KOPT-K1 (cell line): ENCODE results near the gene LHFPL6.

Experiments used
- H3K27ac ChIP-seq: fragments of 200-600 bp; sonication (generic); 2 replicates; pipeline ENCODE4 v1.5.1; 2016; ENCODE audit warnings: antibody characterized with exemption, mild to moderate bottlenecking, low read depth, low read length; ENCODE audit not compliant: poor library complexity, severe bottlenecking
- H3K36me3 ChIP-seq: fragments of 200-600 bp; sonication (generic); 2 replicates; pipeline ENCODE4 v1.5.1; 2017; ENCODE audit warnings: antibody characterized with exemption, mild to moderate bottlenecking, low read length, moderate library complexity; ENCODE audit not compliant: insufficient read depth
- H3K9me3 ChIP-seq: fragments of 200-600 bp; sonication (generic); 2 replicates; pipeline ENCODE4 v1.5.1; 2017; ENCODE audit warnings: antibody characterized with exemption, low read length, mild to moderate bottlenecking; ENCODE audit not compliant: insufficient read depth, poor library complexity, severe bottlenecking

LHFPL6 gene

GRCh38 chr13:39377699-39378098, 225.3 kb downstream of the LHFPL6 start:
- no peaks in the 10 kb centered on the region for H3K36me3 ChIP-seq
- no peaks in the 10 kb centered on the region for H3K9me3 ChIP-seq
- no peak overlapping the region for H3K27ac ChIP-seq

- no peaks in the 10 kb centered on the region for H3K9me3 ChIP-seq
- no peak overlapping the region for H3K27ac ChIP-seq
- no peaks in the 10 kb centered on the region for H3K36me3 ChIP-seq
Measured at GRCh38 chr13:39376076-39376475, 226.9 kb downstream of the LHFPL6 start.

- H3K9me3 ChIP-seq: no peaks in the 10 kb centered on the region
- no peaks in the 10 kb centered on the region for H3K36me3 ChIP-seq
- no peak overlapping the region for H3K27ac ChIP-seq
Measured at GRCh38 chr13:39375601-39376000, 227.4 kb downstream of the LHFPL6 start.

GRCh38 chr13:39374741-39375189, 228.2 kb downstream of the LHFPL6 start:
- no peaks in the 10 kb centered on the region for H3K36me3 ChIP-seq
- H3K27ac ChIP-seq: no peak overlapping the region
- no peaks in the 10 kb centered on the region for H3K9me3 ChIP-seq

GRCh38 chr13:39373145-39373544, 229.8 kb downstream of the LHFPL6 start:
- no peaks in the 10 kb centered on the region for H3K36me3 ChIP-seq
- H3K27ac ChIP-seq: no peak overlapping the region
- H3K9me3 ChIP-seq: no peaks in the 10 kb centered on the region

GRCh38 chr13:39371706-39372105, 231.3 kb downstream of the LHFPL6 start:
- Histone ChIP-seq H3K36me3 (no peaks in the 10 kb centered on the region), H3K27ac (no peak overlapping the region), H3K9me3 (no peaks in the 10 kb centered on the region)

GRCh38 chr13:39370554-39370953, 232.4 kb downstream of the LHFPL6 start:
- no peak overlapping the region for H3K27ac ChIP-seq
- no peaks in the 10 kb centered on the region for H3K36me3 ChIP-seq
- no peaks in the 10 kb centered on the region for H3K9me3 ChIP-seq

- H3K36me3 ChIP-seq: no peaks in the 10 kb centered on the region
- no peaks in the 10 kb centered on the region for H3K9me3 ChIP-seq
- no peak overlapping the region for H3K27ac ChIP-seq
Measured at GRCh38 chr13:39370048-39370447, 232.9 kb downstream of the LHFPL6 start.

GRCh38 chr13:39369161-39369890, 233.7 kb downstream of the LHFPL6 start:
- Histone ChIP-seq H3K36me3 (no peaks in the 10 kb centered on the region), H3K9me3 (no peaks in the 10 kb centered on the region), H3K27ac (no peak overlapping the region)

GRCh38 chr13:39365879-39366278, 237.1 kb downstream of the LHFPL6 start:
- H3K27ac ChIP-seq: no peak overlapping the region
- H3K9me3 ChIP-seq: no peaks in the 10 kb centered on the region
- H3K36me3 ChIP-seq: no peaks in the 10 kb centered on the region

GRCh38 chr13:39364947-39365468, 238.0 kb downstream of the LHFPL6 start:
- Histone ChIP-seq H3K36me3 (no peaks in the 10 kb centered on the region), H3K9me3 (no peaks in the 10 kb centered on the region), H3K27ac (no peak overlapping the region)

GRCh38 chr13:39363382-39363772, 239.6 kb downstream of the LHFPL6 start:
- no peaks in the 10 kb centered on the region for H3K36me3 ChIP-seq
- no peak overlapping the region for H3K27ac ChIP-seq
- no peaks in the 10 kb centered on the region for H3K9me3 ChIP-seq

- Histone ChIP-seq H3K36me3 (no peaks in the 10 kb centered on the region), H3K27ac (no peak overlapping the region), H3K9me3 (no peaks in the 10 kb centered on the region)
Measured at GRCh38 chr13:39362652-39363381, 240.2 kb downstream of the LHFPL6 start.

GRCh38 chr13:39353988-39354387, 249.0 kb downstream of the LHFPL6 start:
- no peaks in the 10 kb centered on the region for H3K36me3 ChIP-seq
- H3K9me3 ChIP-seq: no peaks in the 10 kb centered on the region
- H3K27ac ChIP-seq: no peak overlapping the region

GRCh38 chr13:39350461-39350881, 252.5 kb downstream of the LHFPL6 start:
- Histone ChIP-seq H3K9me3 (no peaks in the 10 kb centered on the region), H3K36me3 (no peaks in the 10 kb centered on the region), H3K27ac (no peak overlapping the region)
